Adrenal gland (tissue), 12 donors: ENCODE measurements around the gene TFEC. TPM values are rescaled to one million over a fixed set of nuclear protein-coding genes. Genes with fewer than 3 reads are reported as not detected.
"Not testable (repeated sequence)": the region's sequence is repeated elsewhere in the genome, so short reads cannot be mapped to it uniquely, and the experiment has no call there.

ENCODE experiments used
- DNase-seq, 7 donors: peaks; one replicate each; pipeline ENCODE4 v3.0.0-alpha.2; 2019 to 2020
- H3K27ac ChIP-seq, 5 donors: fragments of 200-600 bp; sonication (generic) in 4 of 5; 1 replicate in 3 of 5; 2 replicates in 2 of 5; pipeline versions ENCODE4 v1.5.1 to v1.8.0; 2016 to 2020; ENCODE audit warnings: mild to moderate bottlenecking in 1 of 5
- H3K27me3 ChIP-seq: fragments of 200-600 bp; 2 replicates; pipeline ENCODE4 v1.8.0; 2021
- H3K36me3 ChIP-seq, 2 donors: fragments of 200-600 bp; replicated peaks in 1 of 2; 1 replicate in 1 of 2; 2 replicates in 1 of 2; pipeline versions ENCODE4 v1.5.1 to v1.8.0; 2018 to 2022
- H3K4me1 ChIP-seq, 2 donors: fragments of 200-600 bp; replicated peaks in 1 of 2; 1 replicate in 1 of 2; 2 replicates in 1 of 2; pipeline versions ENCODE4 v1.5.1 to v1.8.0; 2018 to 2021
- H3K4me3 ChIP-seq, 4 donors: fragments of 200-600 bp; sonication (generic) in 3 of 4; one replicate each; pipeline ENCODE4 v1.5.1; 2016 to 2018
- H3K9me3 ChIP-seq, 3 donors: fragments of 200-600 bp; sonication (generic) in 1 of 3; replicated peaks in 1 of 3; 1 replicate in 2 of 3; 2 replicates in 1 of 3; pipeline versions ENCODE4 v1.5.1 to v1.8.0; 2016 to 2021
- POLR2A ChIP-seq, 2 donors: fragments of 450-650 bp; IDR thresholded peaks; one replicate each; pipeline ENCODE4 v1.6.1; 2017; ENCODE audit warnings: antibody characterized with exemption in 2 of 2, mild to moderate bottlenecking in 2 of 2, moderate library complexity in 1 of 2
- WGBS, 4 donors: extraction: QIAGEN DNeasy Blood & Tissue Kit in 2 of 4; methylation state at CpG; one replicate each; pipeline versions ENCODE4 v1.1.5 to v1.1.7; 2013 to 2017; 5-methylcytosine and 5-hydroxymethylcytosine counted together
- intact Hi-C, 2 donors: fragments of 100-400 bp; cut with DNase I; formaldehyde crosslinking; loops; one replicate each; pipeline versions ENCODE4 v1.14.1 to v1.15.0; 2022 to 2023
- polyA plus RNA-seq, 3 donors: library from polyadenylated mRNA; stranded (reverse); fragments of 200-250 nt in 2 of 3; fragments of 350-450 nt in 1 of 3; fragmentation: Illumina TruSeq in 1 of 3; extraction: RNeasy Lipid Tissue Mini Kit (QIAGEN cat#74804) in 1 of 3; gene quantifications; one replicate each; pipeline ENCODE4 v1.2.3, GENCODE V29; 2013 to 2014
- total RNA-seq, 9 donors: library from RNA; depleted of rRNA in 4 of 9; stranded (reverse); fragments of >200 nt in 4 of 9; fragments of 120-200 nt in 1 of 9; fragmentation: NEBNext Ultra II Directional in 1 of 9; extraction: Animal tissue kit (Norgen Biotek cat#: 25700) in 1 of 9; gene quantifications; one replicate each; pipeline versions ENCODE4 v1.1.0 to v1.2.4, GENCODE V29; 2013 to 2023
- TF ChIP-seq, protein P1 (sequence below), 6 experiments: fragments of 450-650 bp in 4 of 6; fragments of 200-600 bp in 2 of 6; sonication (generic) in 1 of 6; IDR thresholded peaks; 1 replicate in 5 of 6; 2 replicates in 1 of 6; pipeline versions ENCODE4 v1.5.1 to v1.8.0; 2016 to 2021; ENCODE audit warnings: antibody characterized with exemption in 6 of 6, mild to moderate bottlenecking in 2 of 6, moderate library complexity in 1 of 6
- donor health status: healthy with polysubstance abuse.
- donor health status: Bipolar disorder and iron deficiency.
- donor health status: DM: yes; HTN: yes; CAD: no.
- donor health status: DM: no; HTN: no; CAD: no.
- donor health status: DM: no; HTN: no; CAD: no.
- donor health status: DM: yes; HTN: yes; CAD: no.

TFEC gene
- total and polyA plus RNA-seq, 12 donors, result 1.00 to 16.4 (median 4.5) TPM

DNA sequence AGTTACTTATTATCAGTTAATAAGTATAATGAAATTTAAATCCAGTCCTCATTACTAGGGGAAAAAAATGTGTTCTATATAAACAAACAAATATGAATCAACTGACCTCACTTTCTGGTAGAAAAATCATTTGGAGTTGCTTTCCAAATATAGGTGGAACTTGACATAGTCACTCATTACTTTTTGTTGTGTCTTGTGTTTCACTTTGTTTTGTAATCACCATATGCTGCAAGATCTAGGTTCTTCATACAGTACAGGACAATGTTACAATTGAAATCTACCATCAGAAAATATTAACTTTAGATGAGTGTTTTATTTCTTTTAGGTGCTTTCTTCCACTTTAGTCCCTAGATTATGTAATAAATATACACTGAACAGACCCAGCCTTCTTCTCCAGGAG lies 16.9 kb downstream of the TFEC start:
- no peak for TF ChIP-seq POLR2A (IDR thresholded peaks at IDR 0.05)
- TF ChIP-seq, protein P1, sequence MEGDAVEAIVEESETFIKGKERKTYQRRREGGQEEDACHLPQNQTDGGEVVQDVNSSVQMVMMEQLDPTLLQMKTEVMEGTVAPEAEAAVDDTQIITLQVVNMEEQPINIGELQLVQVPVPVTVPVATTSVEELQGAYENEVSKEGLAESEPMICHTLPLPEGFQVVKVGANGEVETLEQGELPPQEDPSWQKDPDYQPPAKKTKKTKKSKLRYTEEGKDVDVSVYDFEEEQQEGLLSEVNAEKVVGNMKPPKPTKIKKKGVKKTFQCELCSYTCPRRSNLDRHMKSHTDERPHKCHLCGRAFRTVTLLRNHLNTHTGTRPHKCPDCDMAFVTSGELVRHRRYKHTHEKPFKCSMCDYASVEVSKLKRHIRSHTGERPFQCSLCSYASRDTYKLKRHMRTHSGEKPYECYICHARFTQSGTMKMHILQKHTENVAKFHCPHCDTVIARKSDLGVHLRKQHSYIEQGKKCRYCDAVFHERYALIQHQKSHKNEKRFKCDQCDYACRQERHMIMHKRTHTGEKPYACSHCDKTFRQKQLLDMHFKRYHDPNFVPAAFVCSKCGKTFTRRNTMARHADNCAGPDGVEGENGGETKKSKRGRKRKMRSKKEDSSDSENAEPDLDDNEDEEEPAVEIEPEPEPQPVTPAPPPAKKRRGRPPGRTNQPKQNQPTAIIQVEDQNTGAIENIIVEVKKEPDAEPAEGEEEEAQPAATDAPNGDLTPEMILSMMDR (IDR thresholded peaks at IDR 0.05), result no peak
- no peaks in the 10 kb centered on the region for H3K4me1 ChIP-seq
- no peak for DNase-seq
- H3K27ac ChIP-seq, result no peak overlapping the region
- H3K36me3 ChIP-seq, result no peaks in the 10 kb centered on the region
- intact Hi-C loops, result loop anchor here in 1 of 2 donors (2.0 kb wide), 1 partner anchor 17 kb away; no protein-coding TSS in a partner anchor
- no peaks in the 10 kb centered on the region for H3K9me3 ChIP-seq
- H3K4me3 ChIP-seq, result no peak overlapping the region
- no peaks in the 10 kb centered on the region for H3K27me3 ChIP-seq

- 0% methylated on average over 1 of the region's 1 CpG for WGBS, 4 donors
- DNase-seq, result no peak
Observed at GRCh38 chr7:116011584-116011983, 19.0 kb downstream of the TFEC start.

DNA sequence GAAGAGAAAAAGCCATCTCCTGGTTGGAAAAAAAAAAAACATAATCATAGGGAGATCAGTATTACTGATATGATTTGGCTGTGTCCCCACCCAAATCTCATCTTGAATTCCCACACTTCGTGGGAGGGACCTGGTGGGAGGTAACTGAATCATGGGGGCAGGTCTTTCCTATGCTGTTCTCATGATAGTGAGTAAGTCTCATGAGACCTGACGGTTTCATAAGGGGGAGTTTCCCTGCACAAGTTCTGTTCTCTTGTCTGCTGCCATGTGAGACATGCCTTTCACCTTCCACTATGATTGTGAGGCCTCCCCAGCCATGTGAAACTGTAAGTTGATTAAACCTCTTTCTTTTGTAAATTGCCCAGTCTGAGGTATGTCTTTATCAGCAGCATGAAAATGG lies 25.8 kb downstream of the TFEC start:
- H3K27me3 ChIP-seq, H3K4me3 ChIP-seq, H3K27ac ChIP-seq, H3K36me3 ChIP-seq, H3K9me3 ChIP-seq, H3K4me1 ChIP-seq, DNase-seq, intact Hi-C loops: not testable (repeated sequence)
- 52 to 66% (median 62%) methylated on average over 2 of the region's 2 CpGs for WGBS, 4 donors

More at GRCh38 chr7:116011584-116011983, 19.0 kb downstream of the TFEC start:
- Histone ChIP-seq H3K4me3 (no peak overlapping the region), H3K4me1 (no peaks in the 10 kb centered on the region), H3K36me3 (no peaks in the 10 kb centered on the region), H3K27ac (no peak overlapping the region), H3K9me3 (no peaks in the 10 kb centered on the region), H3K27me3 (no peaks in the 10 kb centered on the region)
- intact Hi-C loops, result no loop called here
- no peak for TF ChIP-seq POLR2A (IDR thresholded peaks at IDR 0.05)
- TF ChIP-seq, protein P1 (IDR thresholded peaks at IDR 0.05), result no peak

DNA sequence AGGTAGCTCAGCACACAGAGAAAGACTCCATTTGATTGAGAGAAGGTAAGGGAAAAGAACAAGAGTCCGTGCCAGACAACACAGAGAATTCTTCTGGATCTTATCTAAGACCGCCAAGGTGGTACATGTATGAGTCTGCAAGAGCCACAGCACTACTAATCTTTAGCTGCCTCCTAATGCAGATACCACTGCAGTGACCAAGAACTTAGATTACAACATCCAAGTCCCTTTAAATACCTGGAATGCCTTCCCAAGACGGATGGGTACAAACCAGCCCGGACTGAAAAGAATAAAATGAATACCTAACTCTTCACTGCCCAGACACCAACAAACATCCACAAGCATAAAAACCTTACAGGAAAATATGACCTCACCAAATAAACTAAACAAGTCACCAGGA lies 33.3 kb downstream of the TFEC start:
- Histone ChIP-seq H3K9me3 (no peaks in the 10 kb centered on the region), H3K36me3 (no peaks in the 10 kb centered on the region), H3K27ac (no peak overlapping the region), H3K27me3 (no peaks in the 10 kb centered on the region), H3K4me3 (no peak overlapping the region), H3K4me1 (no peaks in the 10 kb centered on the region)
- WGBS, 4 donors, result 79 to 84% (median 81%) methylated on average over 4 of the region's 4 CpGs
- no peak for DNase-seq
- intact Hi-C loops, result loop anchor here in 1 of 2 donors (2.0 kb wide), 1 partner anchor 18 kb away; no protein-coding TSS in a partner anchor
- TF ChIP-seq, protein P1 (IDR thresholded peaks at IDR 0.05), result no peak
- TF ChIP-seq POLR2A (IDR thresholded peaks at IDR 0.05), result no peak

DNA sequence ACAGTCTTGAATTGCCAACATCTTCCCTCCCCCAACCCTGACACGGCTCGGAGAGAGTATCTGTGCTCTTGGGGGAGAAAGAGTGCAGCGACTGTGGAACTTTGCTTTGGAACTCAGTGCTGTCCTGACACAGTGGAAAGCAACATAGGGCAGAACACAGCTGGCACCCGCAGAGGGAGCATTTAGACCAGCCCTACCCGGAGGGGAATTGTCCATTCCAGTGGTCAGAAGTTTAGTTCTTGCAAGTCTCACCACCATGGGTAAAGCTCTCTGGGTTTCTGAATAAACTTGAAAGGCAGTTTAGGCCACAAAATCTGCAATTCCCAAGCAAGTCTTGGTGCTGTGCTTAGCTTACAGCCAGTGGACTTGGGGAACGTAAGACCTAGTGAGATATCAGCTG lies 34.9 kb downstream of the TFEC start:
- Histone ChIP-seq H3K4me1 (no peaks in the 10 kb centered on the region), H3K4me3 (no peak overlapping the region), H3K27me3 (no peaks in the 10 kb centered on the region), H3K27ac (no peak overlapping the region), H3K9me3 (no peaks in the 10 kb centered on the region), H3K36me3 (no peaks in the 10 kb centered on the region)
- no peak for DNase-seq
- WGBS, 4 donors, result 86 to 98% (median 93%) methylated on average over 1 to 6 of the region's 6 CpGs
- TF ChIP-seq, protein P1 (IDR thresholded peaks at IDR 0.05), result no peak
- TF ChIP-seq POLR2A (IDR thresholded peaks at IDR 0.05), result no peak
- intact Hi-C loops, result loop anchor here in 1 of 2 donors (2.0 kb wide), 1 partner anchor 19 kb away; no protein-coding TSS in a partner anchor
